WI38 (cell line): ENCODE data around the gene TMEM132D.

Source experiments
- H3K4me3 ChIP-seq: 2 replicates; pipeline ENCODE4 v1.5.1; 2011; ENCODE audit warnings: low read depth, mild to moderate bottlenecking, control low read depth, low read length
- TF ChIP-seq, protein P1 (sequence below): IDR thresholded peaks from 2 replicates; pipeline ENCODE4 v1.5.1; 2012; ENCODE audit warnings: low read depth, mild to moderate bottlenecking, control low read depth, low read length

TMEM132D gene

DNA sequence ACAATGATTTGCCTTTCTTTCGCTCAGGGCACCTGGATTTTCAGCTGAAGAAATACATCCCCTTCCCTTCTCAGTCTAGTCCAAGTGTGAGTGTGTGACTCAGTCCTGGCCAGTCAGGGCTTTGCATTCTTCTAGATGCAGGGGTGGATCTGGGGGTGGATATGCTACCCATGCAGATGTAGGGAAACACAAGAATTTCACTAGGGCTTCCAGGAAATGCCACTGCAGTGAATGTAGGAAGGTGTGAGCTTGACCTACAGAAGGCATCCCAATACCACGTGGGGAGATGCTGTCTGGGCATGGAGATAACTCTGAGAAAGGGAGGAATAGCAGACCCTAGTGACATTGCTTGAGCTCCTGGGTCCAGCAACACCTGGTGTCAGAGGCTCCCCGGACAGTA lies 646.3 kb downstream of the TMEM132D start:
- no peak overlapping the region for H3K4me3 ChIP-seq
- TF ChIP-seq, protein P1, sequence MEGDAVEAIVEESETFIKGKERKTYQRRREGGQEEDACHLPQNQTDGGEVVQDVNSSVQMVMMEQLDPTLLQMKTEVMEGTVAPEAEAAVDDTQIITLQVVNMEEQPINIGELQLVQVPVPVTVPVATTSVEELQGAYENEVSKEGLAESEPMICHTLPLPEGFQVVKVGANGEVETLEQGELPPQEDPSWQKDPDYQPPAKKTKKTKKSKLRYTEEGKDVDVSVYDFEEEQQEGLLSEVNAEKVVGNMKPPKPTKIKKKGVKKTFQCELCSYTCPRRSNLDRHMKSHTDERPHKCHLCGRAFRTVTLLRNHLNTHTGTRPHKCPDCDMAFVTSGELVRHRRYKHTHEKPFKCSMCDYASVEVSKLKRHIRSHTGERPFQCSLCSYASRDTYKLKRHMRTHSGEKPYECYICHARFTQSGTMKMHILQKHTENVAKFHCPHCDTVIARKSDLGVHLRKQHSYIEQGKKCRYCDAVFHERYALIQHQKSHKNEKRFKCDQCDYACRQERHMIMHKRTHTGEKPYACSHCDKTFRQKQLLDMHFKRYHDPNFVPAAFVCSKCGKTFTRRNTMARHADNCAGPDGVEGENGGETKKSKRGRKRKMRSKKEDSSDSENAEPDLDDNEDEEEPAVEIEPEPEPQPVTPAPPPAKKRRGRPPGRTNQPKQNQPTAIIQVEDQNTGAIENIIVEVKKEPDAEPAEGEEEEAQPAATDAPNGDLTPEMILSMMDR = no peak

- TF ChIP-seq, protein P1 = no peak
- no peak overlapping the region for H3K4me3 ChIP-seq
Measured at GRCh38 chr12:129246630-129247029, 657.2 kb downstream of the TMEM132D start.

DNA sequence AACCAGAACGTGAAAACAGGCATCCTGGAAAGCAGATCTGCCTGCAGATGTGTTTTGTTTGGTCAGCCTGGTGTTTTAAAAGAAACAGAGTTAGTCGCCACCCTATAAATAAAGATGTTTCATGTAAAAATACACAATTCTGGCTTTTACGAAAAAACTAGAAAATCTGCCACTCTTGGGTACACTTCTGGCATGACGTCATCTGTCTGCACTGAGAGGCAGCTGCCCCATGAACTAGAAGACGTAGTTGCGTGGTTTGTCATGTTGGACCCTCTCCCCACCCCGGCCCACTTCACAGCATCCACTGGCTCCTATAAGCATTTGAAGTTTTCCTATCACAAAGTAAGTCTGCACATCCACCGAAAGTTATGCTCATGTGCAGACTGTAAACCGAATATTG lies 658.1 kb downstream of the TMEM132D start:
- TF ChIP-seq, protein P1 = no peak
- no peak overlapping the region for H3K4me3 ChIP-seq

DNA sequence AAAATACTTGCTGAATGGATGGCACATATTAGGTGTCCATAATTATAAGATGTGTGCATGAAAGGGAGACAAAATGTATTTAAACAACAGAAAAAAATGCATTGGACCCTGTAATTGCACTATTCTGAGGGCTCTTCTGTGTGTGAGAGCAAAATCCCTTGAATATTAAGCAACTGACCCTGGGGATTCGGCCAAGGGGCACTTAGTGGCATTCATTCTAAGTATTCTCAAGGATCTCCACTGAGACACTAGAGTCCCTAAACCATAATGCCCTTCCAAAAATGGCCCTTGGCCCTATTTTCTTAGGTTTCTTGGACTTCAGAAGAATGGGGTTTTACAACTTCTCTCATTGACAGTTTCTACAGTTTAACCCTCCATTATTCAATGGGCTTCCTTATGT lies 662.0 kb downstream of the TMEM132D start:
- no peak overlapping the region for H3K4me3 ChIP-seq
- TF ChIP-seq, protein P1 = no peak

DNA sequence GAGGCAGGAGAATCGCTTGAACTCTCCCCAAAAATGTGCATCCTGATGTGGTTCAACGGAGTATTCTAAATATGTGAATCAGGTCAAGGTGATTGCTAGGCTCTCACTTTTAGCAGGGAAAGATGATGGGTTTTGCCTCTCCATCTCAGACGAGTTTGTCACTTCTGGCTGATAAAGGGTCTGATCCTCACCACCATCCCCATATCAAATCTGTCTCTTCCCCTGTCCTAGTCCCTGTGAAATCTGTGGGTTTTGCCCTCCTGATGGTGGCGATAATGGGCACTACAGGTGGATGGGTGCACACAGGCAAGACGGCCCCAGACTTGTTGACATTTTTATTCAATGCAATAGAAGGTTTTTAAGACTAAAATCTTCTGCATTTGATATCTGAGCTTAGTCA lies 665.9 kb downstream of the TMEM132D start:
- TF ChIP-seq, protein P1 = no peak
- H3K4me3 ChIP-seq = no peak overlapping the region

GRCh38 chr12:129234209-129234608 lies 669.6 kb downstream of the TMEM132D start:
- TF ChIP-seq, protein P1 = no peak
- H3K4me3 ChIP-seq = no peak overlapping the region

- H3K4me3 ChIP-seq = no peak overlapping the region
- TF ChIP-seq, protein P1 = no peak
Measured at GRCh38 chr12:129231491-129231890, 672.3 kb downstream of the TMEM132D start.
